ENCODE data around the gene PCBP3. TPM values are rescaled to one million over a fixed set of nuclear protein-coding genes. Genes with fewer than 3 reads are reported as not detected.

The PCBP3 gene
- total RNA-seq, 4 donors from 2014 or later, result 0.77 to 8.6 (median 3.2) TPM; not detected in 1

- Histone ChIP-seq H3K27ac (no peak overlapping the region), H3K27me3 (no peaks in the 10 kb centered on the region), H3K4me1 (peaks cover 0 to 8% of the 10 kb centered on the region in 2 donors), H3K9me3 (no peaks in the 10 kb centered on the region), H3K36me3 (no peaks in the 10 kb centered on the region), H3K4me3 (no peak overlapping the region)
- intact Hi-C loops (cut with DNase I; ENCODE audit: low total_unique reads), result no loop called here
- peak; percentile 81 to 82 for DNase-seq
- TF ChIP-seq POLR2A (IDR thresholded peaks at IDR 0.05), result no peak
- peak; percentile 72 to 87 (median 82) for TF ChIP-seq CTCF (IDR thresholded peaks at IDR 0.05)
These were observed 176.9 kb downstream of the PCBP3 start for GRCh38 chr21:45820171-45821091.

GRCh38 chr21:45821315-45821962 is 177.9 kb downstream of the PCBP3 start:
- TF ChIP-seq CTCF (IDR thresholded peaks at IDR 0.05), result no peak
- no peak for TF ChIP-seq POLR2A (IDR thresholded peaks at IDR 0.05)
- no peaks in the 10 kb centered on the region for H3K36me3 ChIP-seq
- no peaks in the 10 kb centered on the region for H3K27me3 ChIP-seq
- peaks cover 0 to 8% of the 10 kb centered on the region in 2 donors for H3K4me1 ChIP-seq
- intact Hi-C loops (cut with DNase I; ENCODE audit: low total_unique reads), result no loop called here
- DNase-seq, result no peak
- no peak overlapping the region for H3K4me3 ChIP-seq
- no peaks in the 10 kb centered on the region for H3K9me3 ChIP-seq
- H3K27ac ChIP-seq, result peak overlapping the region; percentile 16 to 69

- no peaks in the 10 kb centered on the region for H3K9me3 ChIP-seq
- H3K4me3 ChIP-seq, result no peak overlapping the region
- H3K27ac ChIP-seq, result peak overlapping the region; percentile 57 to 69
- H3K36me3 ChIP-seq, result no peaks in the 10 kb centered on the region
- no peak for DNase-seq
- no peaks in the 10 kb centered on the region for H3K27me3 ChIP-seq
- peaks cover 0 to 8% of the 10 kb centered on the region in 2 donors for H3K4me1 ChIP-seq
- intact Hi-C loops (cut with DNase I; ENCODE audit: low total_unique reads), result no loop called here
- TF ChIP-seq POLR2A (IDR thresholded peaks at IDR 0.05) (no peak), CTCF (IDR thresholded peaks at IDR 0.05) (no peak)
These were observed 178.5 kb downstream of the PCBP3 start for GRCh38 chr21:45821998-45822397.

- Histone ChIP-seq H3K9me3 (no peaks in the 10 kb centered on the region), H3K27me3 (no peaks in the 10 kb centered on the region), H3K4me1 (peaks cover 0 to 8% of the 10 kb centered on the region in 2 donors), H3K36me3 (no peaks in the 10 kb centered on the region), H3K27ac (peak overlapping the region; percentile 57 to 69), H3K4me3 (no peak overlapping the region)
- DNase-seq, result peak in 1 of 2 donors; percentile 26
- intact Hi-C loops (cut with DNase I; ENCODE audit: low total_unique reads), result no loop called here
- no peak for TF ChIP-seq CTCF (IDR thresholded peaks at IDR 0.05)
- TF ChIP-seq POLR2A (IDR thresholded peaks at IDR 0.05), result no peak
These were observed 179.0 kb downstream of the PCBP3 start for GRCh38 chr21:45822429-45823099.
